DMS 273 (cell line): ENCODE data around the gene FAHD1.

ENCODE experiments used
- DNase-seq: peaks from one replicate; lab custom pipeline; 2025; ENCODE audit not compliant: unreplicated experiment; lab: John Stamatoyannopoulos, UW

Gene FAHD1

GRCh38 chr16:1816396-1817275, 10.4 kb upstream of the FAHD1 start:
- DNase-seq: no peak

GRCh38 chr16:1817276-1817589, 9.8 kb upstream of the FAHD1 start:
- DNase-seq: no peak

- no peak for DNase-seq
Measured at GRCh38 chr16:1817716-1818115, 9.3 kb upstream of the FAHD1 start.

- no peak for DNase-seq
Measured at GRCh38 chr16:1818204-1818872, 8.7 kb upstream of the FAHD1 start.

GRCh38 chr16:1818873-1819525, 8.0 kb upstream of the FAHD1 start:
- DNase-seq: no peak

- no peak for DNase-seq
Measured at GRCh38 chr16:1819611-1820010, 7.4 kb upstream of the FAHD1 start.

- no peak for DNase-seq
Measured at GRCh38 chr16:1820096-1820945, 6.7 kb upstream of the FAHD1 start.

GRCh38 chr16:1820946-1821290, 6.1 kb upstream of the FAHD1 start:
- no peak for DNase-seq

- DNase-seq: no peak
Measured at GRCh38 chr16:1821861-1822611, 5.0 kb upstream of the FAHD1 start.

- no peak for DNase-seq
Measured at GRCh38 chr16:1822801-1823200, 4.2 kb upstream of the FAHD1 start.

GRCh38 chr16:1823821-1824220, 3.2 kb upstream of the FAHD1 start:
- DNase-seq: peak; percentile 71

GRCh38 chr16:1825381-1825863, 1.6 kb upstream of the FAHD1 start:
- DNase-seq: no peak

GRCh38 chr16:1825864-1826690, 929 bp upstream of the FAHD1 start:
- peak; percentile 89 for DNase-seq

GRCh38 chr16:1828645-1829410, 1.8 kb downstream of the FAHD1 start:
- no peak for DNase-seq

GRCh38 chr16:1830213-1830612, 3.2 kb downstream of the FAHD1 start:
- DNase-seq: no peak

- DNase-seq: no peak
Measured at GRCh38 chr16:1831186-1832075, 4.4 kb downstream of the FAHD1 start.

GRCh38 chr16:1832838-1833454, 5.9 kb downstream of the FAHD1 start:
- DNase-seq: no peak
